NT2/D1 (cell line): ENCODE data around the gene RAB7A.

Experiments
- SUZ12 ChIP-seq: IDR thresholded peaks from 2 replicates; pipeline ENCODE4 v1.6.1; 2011; ENCODE audit not compliant: insufficient read length, insufficient read depth; ENCODE audit errors: extremely low read depth
- YY1 ChIP-seq: IDR thresholded peaks from 2 replicates; pipeline ENCODE4 v1.6.1; 2011; ENCODE audit not compliant: insufficient read length, insufficient read depth
- ZNF274 ChIP-seq: IDR thresholded peaks from 2 replicates; pipeline ENCODE4 v1.6.1; 2011; ENCODE audit warnings: mild to moderate bottlenecking, low read depth, low read length

GRCh38 chr3:128748557-128748956, 22.6 kb downstream of the RAB7A start:
- no peak for TF ChIP-seq ZNF274
- TF ChIP-seq YY1, result no peak
- no peak for TF ChIP-seq SUZ12
